Measurements from ENCODE around the gene KAT14.

DNA sequence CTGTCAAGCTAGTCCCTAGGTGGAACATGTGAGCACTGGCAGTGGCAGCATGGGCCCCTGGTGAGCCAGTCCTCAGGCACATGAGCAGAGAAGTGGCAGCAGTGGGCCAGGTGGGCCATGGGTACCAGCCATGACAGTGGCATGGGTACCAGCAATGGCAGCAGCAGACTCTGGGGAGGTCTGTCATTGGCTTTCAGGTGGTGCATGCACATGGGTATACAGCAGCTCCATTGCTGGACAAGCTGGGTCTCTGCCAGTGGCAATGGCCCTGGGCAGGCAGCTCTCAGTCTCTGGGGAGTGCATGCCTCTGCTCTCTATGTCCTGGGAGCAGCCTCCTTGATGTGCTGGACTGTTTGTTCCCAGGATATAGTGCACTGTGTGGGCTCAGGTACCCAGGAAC lies 65.3 kb downstream of the KAT14 start:
- TF ChIP-seq, protein P1, sequence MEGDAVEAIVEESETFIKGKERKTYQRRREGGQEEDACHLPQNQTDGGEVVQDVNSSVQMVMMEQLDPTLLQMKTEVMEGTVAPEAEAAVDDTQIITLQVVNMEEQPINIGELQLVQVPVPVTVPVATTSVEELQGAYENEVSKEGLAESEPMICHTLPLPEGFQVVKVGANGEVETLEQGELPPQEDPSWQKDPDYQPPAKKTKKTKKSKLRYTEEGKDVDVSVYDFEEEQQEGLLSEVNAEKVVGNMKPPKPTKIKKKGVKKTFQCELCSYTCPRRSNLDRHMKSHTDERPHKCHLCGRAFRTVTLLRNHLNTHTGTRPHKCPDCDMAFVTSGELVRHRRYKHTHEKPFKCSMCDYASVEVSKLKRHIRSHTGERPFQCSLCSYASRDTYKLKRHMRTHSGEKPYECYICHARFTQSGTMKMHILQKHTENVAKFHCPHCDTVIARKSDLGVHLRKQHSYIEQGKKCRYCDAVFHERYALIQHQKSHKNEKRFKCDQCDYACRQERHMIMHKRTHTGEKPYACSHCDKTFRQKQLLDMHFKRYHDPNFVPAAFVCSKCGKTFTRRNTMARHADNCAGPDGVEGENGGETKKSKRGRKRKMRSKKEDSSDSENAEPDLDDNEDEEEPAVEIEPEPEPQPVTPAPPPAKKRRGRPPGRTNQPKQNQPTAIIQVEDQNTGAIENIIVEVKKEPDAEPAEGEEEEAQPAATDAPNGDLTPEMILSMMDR (IDR thresholded peaks at IDR 0.05; ENCODE audit: insufficient read depth, low read length, poor library complexity, severe bottlenecking), result no peak
- no peak for TF ChIP-seq EZH2phosphoT487 (conservative IDR thresholded peaks at IDR 0.05; ENCODE audit: low read length)
